SK-N-MC (cell line): Measurements from ENCODE around the gene ZNF618.
"Not testable (repeated sequence)": the region's sequence is repeated elsewhere in the genome, so short reads cannot be mapped to it uniquely, and the experiment has no call there.

Source experiments
- DNase-seq: peaks from one replicate; pipeline ENCODE4 v3.0.0-alpha.2; 2011; ENCODE audit warnings: low read depth, low spot score
- H3K27ac ChIP-seq: fragments of 200-600 bp; sonication (generic); 2 replicates; pipeline ENCODE4 v1.5.1; 2016; ENCODE audit warnings: mixed run types
- H3K36me3 ChIP-seq: fragments of 200-600 bp; sonication (generic); 2 replicates; pipeline ENCODE4 v1.6.1; 2017; ENCODE audit warnings: antibody characterized with exemption, low read length, mixed read lengths; ENCODE audit not compliant: insufficient read depth
- H3K4me3 ChIP-seq: fragments of 200-600 bp; sonication (generic); 2 replicates; pipeline ENCODE4 v1.5.1; 2016
- H3K9ac ChIP-seq: fragments of 200-600 bp; sonication (generic); 2 replicates; pipeline ENCODE4 v1.8.0; 2017; ENCODE audit warnings: mixed run types, mixed read lengths; ENCODE audit not compliant: insufficient read length
- H3K9me3 ChIP-seq: fragments of 200-600 bp; sonication (generic); 2 replicates; pipeline ENCODE4 v1.6.1; 2017; ENCODE audit warnings: low read depth, mild to moderate bottlenecking, antibody characterized with exemption, low read length, moderate library complexity, mixed read lengths
- EZH2 ChIP-seq: fragments of 200-600 bp; sonication (generic); IDR thresholded peaks from one replicate; pipeline ENCODE4 v1.6.1; 2017; ENCODE audit warnings: antibody characterized with exemption
- FOXP2 ChIP-seq: optimal IDR thresholded peaks from 2 replicates; pipeline ENCODE3; 2011; ENCODE audit warnings: mild to moderate bottlenecking, moderate library complexity; ENCODE audit not compliant: insufficient read depth; ENCODE audit errors: extremely low read length, control extremely low read depth
- POLR2AphosphoS5 ChIP-seq: IDR thresholded peaks from 2 replicates; pipeline ENCODE4 v1.6.1; 2012; ENCODE audit warnings: mild to moderate bottlenecking, low read depth, low read length, borderline replicate concordance

The ZNF618 gene

DNA sequence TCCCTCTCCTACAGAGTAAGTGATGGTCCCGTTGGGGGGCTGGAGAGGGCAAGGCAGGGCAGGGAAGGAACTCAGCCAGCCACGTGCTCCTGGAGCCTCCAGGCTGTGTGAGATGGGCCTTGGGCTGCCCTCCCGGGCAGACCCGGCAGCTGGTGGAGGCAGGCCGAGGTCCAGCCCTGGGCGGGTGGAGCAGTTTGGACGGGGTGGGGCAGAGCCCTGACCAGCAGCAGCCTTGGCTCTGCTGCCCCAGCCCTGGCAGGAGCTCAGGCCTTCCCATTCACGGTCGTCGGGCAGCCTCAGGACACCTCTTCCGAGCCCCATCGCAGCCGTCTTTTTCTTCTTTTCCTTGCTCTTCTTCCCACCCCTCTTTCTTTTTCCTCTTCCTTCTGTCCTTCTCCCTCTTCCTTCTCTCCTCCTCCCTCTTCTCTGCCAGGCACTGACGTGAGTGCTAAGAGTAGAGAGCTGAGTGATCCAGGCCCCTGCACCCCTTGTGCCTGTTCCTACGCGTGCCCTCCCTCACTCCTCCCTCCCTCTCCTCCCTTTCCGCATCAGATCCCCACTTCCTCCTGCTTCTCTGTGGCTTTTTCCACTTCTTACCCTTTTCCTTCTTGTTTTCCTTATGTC is 159.2 kb downstream of the ZNF618 start:
- Histone ChIP-seq H3K27ac (no peak overlapping the region), H3K36me3 (peaks cover 14% of the 10 kb centered on the region; the same call in 1 of the 2 replicates), H3K4me3 (no peak overlapping the region), H3K9ac (no peak overlapping the region), H3K9me3 (no peaks in the 10 kb centered on the region)
- TF ChIP-seq POLR2AphosphoS5 = no peak
- no peak for TF ChIP-seq FOXP2
- TF ChIP-seq EZH2 = no peak
- DNase-seq = no peak

DNA sequence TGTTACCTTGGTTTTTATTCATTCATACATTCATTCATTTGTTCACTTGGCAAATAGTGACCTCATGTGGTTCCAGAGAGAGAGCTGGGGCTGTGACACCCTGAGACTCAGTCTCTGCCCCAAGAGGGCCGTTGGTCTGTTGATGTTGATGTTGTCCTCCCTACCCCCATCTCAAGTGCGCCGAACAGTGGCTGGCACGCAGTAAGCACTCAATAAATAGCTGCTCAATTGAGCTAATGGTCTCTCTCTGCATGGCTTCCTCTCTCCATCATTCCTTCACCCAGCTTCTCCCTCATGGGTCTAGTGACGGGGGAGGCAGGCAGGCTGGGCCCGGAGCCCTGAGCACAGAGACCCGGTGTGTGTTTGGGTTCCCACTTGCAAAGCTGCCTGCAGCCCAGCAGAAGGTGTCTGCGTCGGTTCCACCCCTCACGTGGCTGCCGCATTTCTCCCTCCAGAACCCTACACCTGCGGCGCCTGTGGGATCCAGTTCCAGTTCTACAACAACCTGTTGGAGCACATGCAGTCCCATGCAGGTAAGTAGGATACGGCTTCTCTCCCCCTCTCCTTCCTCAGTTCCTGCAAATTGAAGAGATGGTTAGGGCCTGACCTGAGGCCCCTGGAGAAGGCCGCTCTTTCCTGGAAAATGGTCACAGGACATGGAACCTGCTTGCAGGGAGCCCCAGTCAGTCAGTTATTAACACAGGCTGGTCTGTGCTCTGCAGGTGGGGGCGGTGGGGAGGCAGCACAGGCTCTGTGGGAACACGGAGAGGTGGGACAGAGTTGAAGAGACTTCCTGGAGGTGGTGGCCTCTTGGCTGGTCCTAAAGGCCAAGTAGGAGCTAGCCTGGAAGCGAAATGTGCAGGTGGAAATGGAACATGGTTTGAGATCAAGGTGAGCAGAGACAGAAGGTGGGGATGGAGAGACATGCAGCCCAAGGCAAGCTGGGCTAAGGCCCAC is 160.0 kb downstream of the ZNF618 start:
- no peak for DNase-seq
- no peak overlapping the region for H3K4me3 ChIP-seq
- peaks cover 14% of the 10 kb centered on the region; the same call in 1 of the 2 replicates for H3K36me3 ChIP-seq
- no peak overlapping the region for H3K27ac ChIP-seq
- no peaks in the 10 kb centered on the region for H3K9me3 ChIP-seq
- H3K9ac ChIP-seq = no peak overlapping the region
- no peak for TF ChIP-seq EZH2
- no peak for TF ChIP-seq POLR2AphosphoS5
- TF ChIP-seq FOXP2 = no peak

DNA sequence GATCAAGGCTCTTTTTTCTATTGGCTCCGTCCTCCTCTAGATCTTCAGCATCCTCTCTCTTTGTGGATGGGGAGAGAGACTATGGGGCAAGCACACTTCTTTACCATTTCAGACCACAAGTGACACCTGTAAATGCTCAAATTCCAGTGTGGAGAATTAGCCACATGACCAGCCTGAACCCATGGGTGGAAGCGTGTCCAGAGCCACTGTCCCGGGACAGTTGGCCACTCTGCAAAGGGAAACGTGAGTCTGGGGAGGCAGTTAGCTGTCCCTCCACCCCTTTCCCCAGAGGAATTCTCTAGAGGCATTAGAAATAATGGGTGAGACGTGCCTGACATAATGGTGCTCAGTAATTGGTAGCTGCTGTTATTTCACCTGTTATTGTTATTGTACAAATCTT is 161.1 kb downstream of the ZNF618 start:
- no peaks in the 10 kb centered on the region for H3K9me3 ChIP-seq
- H3K36me3 ChIP-seq = peaks cover 14% of the 10 kb centered on the region; the same call in 1 of the 2 replicates
- H3K4me3 ChIP-seq = no peak overlapping the region
- H3K27ac ChIP-seq = no peak overlapping the region
- TF ChIP-seq POLR2AphosphoS5 (no peak), EZH2 (no peak), FOXP2 (no peak)
- H3K9ac ChIP-seq = no peak overlapping the region
- DNase-seq = no peak

DNA sequence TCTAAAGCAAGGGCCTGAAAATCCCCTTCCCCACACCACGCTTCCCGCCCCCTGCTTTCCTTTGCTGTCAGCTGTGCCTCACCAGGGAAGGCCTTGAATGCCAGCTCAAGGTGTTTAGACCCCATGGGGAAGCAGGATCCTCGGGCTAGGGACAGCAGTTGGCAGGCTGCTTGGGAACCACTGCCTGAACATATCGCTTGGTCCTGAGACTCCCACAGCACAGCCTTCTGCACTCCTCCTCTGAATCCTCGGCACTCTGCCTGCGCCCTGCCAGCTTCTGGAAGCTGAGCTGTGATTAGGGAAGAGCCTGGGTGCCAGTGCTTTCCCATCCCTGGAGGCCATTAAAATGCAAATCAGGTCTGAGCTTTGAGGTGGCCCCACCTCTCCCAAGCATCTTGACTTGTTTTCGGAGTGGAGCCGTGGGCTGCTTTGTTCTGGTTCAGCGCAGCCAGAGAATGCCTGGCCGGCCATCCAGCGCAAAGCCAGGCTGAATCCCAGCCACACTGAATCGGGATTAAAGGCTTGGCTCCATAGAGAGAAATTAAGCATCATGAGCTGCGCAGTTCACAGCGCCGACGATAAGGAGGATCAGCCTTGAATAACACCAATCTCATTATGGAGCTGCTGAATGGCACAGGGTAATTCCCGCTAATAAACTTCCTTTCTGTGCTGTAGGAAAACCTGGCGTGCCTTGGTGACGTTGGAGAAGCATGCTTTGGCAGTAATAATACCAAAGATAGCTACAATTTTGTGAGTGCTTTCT is 162.0 kb downstream of the ZNF618 start:
- TF ChIP-seq POLR2AphosphoS5 = no peak
- no peak for TF ChIP-seq EZH2
- no peak for TF ChIP-seq FOXP2
- no peak for DNase-seq
- no peak overlapping the region for H3K9ac ChIP-seq

DNA sequence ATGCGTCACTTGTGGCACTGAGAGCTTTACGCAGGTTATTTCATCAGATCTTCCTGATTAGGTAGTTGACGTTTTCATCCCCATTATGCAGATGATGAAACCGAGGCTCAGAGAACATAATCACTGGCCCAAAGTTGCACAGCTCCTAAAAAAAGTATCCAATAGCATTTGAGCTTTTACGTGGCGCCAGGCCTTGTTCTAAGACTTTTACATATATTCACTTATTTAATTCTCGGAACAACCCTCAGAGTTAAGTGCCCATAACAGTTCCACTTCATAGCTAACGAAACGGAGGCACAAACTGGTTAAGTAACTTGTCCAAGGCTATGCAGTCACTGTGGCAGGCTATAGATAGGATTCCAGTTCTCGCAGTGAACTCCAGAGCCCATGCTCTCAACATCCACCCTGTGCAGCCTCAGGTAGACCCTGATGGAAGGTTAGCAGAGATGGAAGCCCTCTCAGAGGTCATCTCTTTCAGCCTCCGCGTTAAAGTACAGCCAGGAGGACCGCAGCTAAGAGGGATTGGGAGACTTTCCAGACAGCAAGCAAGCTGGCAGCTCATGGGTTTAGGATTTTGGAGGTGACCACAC is 162.7 kb downstream of the ZNF618 start:
- no peak overlapping the region for H3K9ac ChIP-seq
- no peak for DNase-seq
- no peak overlapping the region for H3K27ac ChIP-seq
- H3K36me3 ChIP-seq = peaks cover 16% of the 10 kb centered on the region; the same call in 1 of the 2 replicates
- no peak overlapping the region for H3K4me3 ChIP-seq
- H3K9me3 ChIP-seq = no peaks in the 10 kb centered on the region
- TF ChIP-seq FOXP2 (no peak), EZH2 (no peak), POLR2AphosphoS5 (no peak)

More for the DNA sequence above, 162.0 kb downstream of the ZNF618 start:
- H3K4me3 ChIP-seq = no peak overlapping the region
- H3K36me3 ChIP-seq = peaks cover 14% of the 10 kb centered on the region; the same call in 1 of the 2 replicates
- H3K27ac ChIP-seq = no peak overlapping the region
- no peaks in the 10 kb centered on the region for H3K9me3 ChIP-seq

DNA sequence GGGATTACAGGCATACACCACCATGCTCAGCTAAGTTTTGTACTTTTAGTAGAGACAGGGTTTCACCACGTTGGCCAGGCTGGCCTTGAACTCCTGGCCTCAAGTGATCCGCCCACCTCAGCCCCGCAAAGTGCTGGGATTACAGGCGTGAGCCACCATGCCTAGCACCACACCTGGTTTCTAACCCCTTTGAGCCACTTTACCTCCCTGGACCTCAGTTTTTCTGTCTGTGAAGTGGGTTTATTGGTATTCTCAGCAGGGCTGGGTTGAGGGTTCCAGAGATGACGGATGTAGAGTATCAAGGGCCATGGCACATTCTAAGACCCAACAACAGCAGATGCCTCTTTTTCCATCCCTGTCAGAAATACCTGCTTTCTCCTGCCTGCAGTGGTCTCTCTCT is 163.4 kb downstream of the ZNF618 start:
- TF ChIP-seq FOXP2 = no peak
- no peak for TF ChIP-seq EZH2
- no peak for TF ChIP-seq POLR2AphosphoS5
- H3K27ac ChIP-seq = no peak overlapping the region

DNA sequence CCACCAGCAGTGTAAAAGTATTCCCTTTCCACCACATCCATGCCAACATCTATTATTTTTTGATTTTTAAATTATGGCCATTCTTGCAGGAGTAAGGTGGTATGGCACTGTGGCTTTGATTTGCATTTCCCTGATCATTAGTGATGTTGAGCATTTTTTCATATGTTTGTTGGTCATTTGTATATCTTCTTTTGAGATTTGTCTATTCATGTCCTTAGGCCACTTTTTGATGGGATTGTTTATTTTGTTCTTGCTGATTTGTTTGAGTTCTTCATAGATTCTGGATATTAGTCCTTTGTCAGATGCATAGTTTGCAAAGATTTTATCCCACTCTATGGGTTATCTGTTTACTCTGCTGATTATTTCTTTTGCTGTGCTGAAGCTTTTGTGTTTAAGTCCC is 167.6 kb downstream of the ZNF618 start:
- H3K4me3 ChIP-seq, DNase-seq: not testable (repeated sequence)
- peaks cover 11% of the 10 kb centered on the region; the same call in 1 of the 2 replicates for H3K36me3 ChIP-seq

More for the DNA sequence above, 163.4 kb downstream of the ZNF618 start:
- H3K9me3 ChIP-seq = no peaks in the 10 kb centered on the region
- H3K36me3 ChIP-seq = peaks cover 16% of the 10 kb centered on the region; the same call in 1 of the 2 replicates
- DNase-seq = no peak
- no peak overlapping the region for H3K4me3 ChIP-seq
- H3K9ac ChIP-seq = no peak overlapping the region

More for the DNA sequence above, 167.6 kb downstream of the ZNF618 start:
- not testable (repeated sequence) for H3K27ac ChIP-seq, H3K9me3 ChIP-seq, H3K9ac ChIP-seq
